ENCODE data around the gene PTGR3. TPM values are rescaled to one million over a fixed set of nuclear protein-coding genes. Genes with fewer than 3 reads are reported as not detected.
A peak's percentile ranks its signal among the peaks of the same experiment; 100 is the strongest.

PTGR3 gene, protein sequence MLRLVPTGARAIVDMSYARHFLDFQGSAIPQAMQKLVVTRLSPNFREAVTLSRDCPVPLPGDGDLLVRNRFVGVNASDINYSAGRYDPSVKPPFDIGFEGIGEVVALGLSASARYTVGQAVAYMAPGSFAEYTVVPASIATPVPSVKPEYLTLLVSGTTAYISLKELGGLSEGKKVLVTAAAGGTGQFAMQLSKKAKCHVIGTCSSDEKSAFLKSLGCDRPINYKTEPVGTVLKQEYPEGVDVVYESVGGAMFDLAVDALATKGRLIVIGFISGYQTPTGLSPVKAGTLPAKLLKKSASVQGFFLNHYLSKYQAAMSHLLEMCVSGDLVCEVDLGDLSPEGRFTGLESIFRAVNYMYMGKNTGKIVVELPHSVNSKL
- 10 to 100 TPM; 13.9 to 27.9 TPM for total RNA-seq
- polyA plus RNA-seq (ENCODE audit: insufficient read depth, low read depth, low replicate concordance): 15.7 TPM
- long read RNA-seq, donor 1, full-length matches to known transcripts: 13 of 13 reads
- long read RNA-seq, donor 1, partial matches to known transcripts: 0 of 13 reads
- long read RNA-seq, donor 1, other reads (novel, unspliced or antisense): 0 of 13 reads
- long read RNA-seq, donor 2, full-length matches to known transcripts: 8 of 8 reads
- long read RNA-seq, donor 2, partial matches to known transcripts: 0 of 8 reads
- long read RNA-seq, donor 2, other reads (novel, unspliced or antisense): 0 of 8 reads

DNA sequence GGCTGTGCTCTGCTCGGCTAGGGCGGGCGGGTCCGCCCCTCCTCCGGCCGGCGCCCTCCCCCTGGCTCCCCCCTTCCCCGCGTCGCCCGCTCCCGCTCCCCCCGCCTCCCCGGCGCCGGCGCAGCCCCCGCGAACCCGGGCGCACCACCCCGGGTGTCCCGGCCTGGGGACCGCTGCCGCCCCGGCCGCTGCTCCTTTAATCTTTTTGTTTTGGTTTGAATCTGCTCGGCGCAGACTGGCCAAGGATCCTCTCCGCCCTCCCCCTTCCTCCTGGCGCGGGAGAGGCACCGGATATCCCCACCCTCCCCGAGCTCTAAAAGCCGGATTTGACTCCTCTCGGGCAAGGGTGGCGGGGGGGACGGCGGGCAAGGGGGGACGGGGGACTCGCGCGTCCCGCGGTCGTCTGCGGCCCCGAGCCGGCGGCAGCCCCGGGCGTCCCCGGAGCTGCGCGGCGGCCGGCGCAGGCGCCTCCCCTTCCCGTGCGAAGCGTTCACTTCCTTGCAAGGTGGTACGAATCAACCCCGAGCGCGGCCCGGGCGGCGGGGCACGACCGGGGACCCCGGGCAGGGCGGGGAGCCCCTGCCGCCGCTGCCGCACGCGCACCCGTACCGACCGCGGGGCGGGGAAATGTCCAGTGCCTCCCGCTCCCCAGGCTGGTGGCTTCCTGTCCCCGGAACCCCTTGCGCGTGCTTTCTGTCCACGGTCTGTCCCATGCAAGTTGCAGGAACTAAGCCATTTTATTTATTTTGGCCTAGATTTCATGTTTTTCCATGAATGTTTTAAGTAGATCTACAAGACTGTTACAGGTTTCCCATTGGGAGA, at the start of gene PTGR3:
Gene PTGR3 (minus strand): TSS at position 11 of the 822 bp plus-strand sequence. CDS start 81 bp downstream, outside the sequence.
- intact Hi-C loops (cut with DNase I; ENCODE audit: low total_unique reads): loop anchor here (10.0 kb wide), 2 partner anchors 45 to 275 kb away; no protein-coding TSS in a partner anchor
- peak within 1 kb of the TSS; percentile 88 to 93 for H3K4me3 ChIP-seq
- no peak for TF ChIP-seq POLR2A (IDR thresholded peaks at IDR 0.05)
- TF ChIP-seq, protein P1, sequence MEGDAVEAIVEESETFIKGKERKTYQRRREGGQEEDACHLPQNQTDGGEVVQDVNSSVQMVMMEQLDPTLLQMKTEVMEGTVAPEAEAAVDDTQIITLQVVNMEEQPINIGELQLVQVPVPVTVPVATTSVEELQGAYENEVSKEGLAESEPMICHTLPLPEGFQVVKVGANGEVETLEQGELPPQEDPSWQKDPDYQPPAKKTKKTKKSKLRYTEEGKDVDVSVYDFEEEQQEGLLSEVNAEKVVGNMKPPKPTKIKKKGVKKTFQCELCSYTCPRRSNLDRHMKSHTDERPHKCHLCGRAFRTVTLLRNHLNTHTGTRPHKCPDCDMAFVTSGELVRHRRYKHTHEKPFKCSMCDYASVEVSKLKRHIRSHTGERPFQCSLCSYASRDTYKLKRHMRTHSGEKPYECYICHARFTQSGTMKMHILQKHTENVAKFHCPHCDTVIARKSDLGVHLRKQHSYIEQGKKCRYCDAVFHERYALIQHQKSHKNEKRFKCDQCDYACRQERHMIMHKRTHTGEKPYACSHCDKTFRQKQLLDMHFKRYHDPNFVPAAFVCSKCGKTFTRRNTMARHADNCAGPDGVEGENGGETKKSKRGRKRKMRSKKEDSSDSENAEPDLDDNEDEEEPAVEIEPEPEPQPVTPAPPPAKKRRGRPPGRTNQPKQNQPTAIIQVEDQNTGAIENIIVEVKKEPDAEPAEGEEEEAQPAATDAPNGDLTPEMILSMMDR (IDR thresholded peaks at IDR 0.05): no peak
- H3K27me3 ChIP-seq: no peaks in the 10 kb centered on the region
- H3K4me1 ChIP-seq: peaks cover 18% of the 10 kb centered on the region
- H3K27ac ChIP-seq: peak within 1 kb of the TSS; percentile 93 to 97
- no peaks in the 10 kb centered on the region for H3K36me3 ChIP-seq (ENCODE audit: low read depth, missing control alignments)
- DNase-seq: peak; percentile 87
- no peaks in the 10 kb centered on the region for H3K9me3 ChIP-seq
- 2% methylated on average over 21 to 54 of the region's 88 CpGs for WGBS, 2 donors

DNA sequence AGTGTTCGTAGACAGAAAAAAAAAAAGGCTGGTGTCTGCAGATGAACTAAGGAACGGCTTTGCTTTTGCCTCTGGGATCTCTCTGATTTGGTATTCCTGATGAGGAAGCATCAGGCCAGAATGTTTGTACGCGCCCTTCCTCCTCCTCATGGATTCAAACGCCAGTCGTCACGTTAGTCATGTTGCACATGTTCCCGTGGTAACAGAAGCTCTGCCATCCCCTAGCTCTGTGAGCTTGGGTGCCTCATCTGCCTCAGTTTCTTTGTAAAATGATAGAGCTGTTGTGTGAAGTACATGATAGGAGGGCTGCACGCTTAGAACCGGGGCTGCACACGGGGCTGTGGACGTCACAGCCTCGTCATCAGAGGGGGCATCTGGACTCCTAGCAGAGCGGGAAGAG, 48.7 kb upstream of the PTGR3 start:
- TF ChIP-seq, protein P1 (IDR thresholded peaks at IDR 0.05): no peak
- no peak for TF ChIP-seq POLR2A (IDR thresholded peaks at IDR 0.05)
- no peak for DNase-seq
- 67 to 79% methylated on average over 14 of the region's 14 CpGs for WGBS, 2 donors

DNA sequence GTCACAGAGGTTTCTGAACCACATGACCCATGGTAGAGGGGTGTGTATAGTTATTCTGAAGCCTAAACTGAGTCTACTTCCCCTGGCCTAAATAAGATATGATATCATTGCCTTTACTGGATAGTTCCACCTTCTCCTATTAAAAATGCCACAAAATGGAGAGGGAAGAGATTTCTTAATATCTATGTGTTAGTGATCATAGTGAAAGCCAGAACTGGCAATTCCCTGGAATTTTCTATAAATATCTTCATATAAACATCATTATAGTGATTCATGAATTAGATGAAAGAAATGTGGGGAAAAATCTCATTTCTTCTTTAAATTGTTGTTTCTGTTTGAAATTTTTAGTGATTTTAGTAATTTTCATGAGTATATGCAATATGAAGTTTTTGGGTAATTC, 47.4 kb upstream of the PTGR3 start:
- intact Hi-C loops (cut with DNase I; ENCODE audit: low total_unique reads): loop anchor here (10.0 kb wide), 1 partner anchor 52 kb away; the partner anchor contains the start of gene PTGR3
- TF ChIP-seq, protein P1 (IDR thresholded peaks at IDR 0.05): no peak
- no peak for TF ChIP-seq POLR2A (IDR thresholded peaks at IDR 0.05)
- Histone ChIP-seq H3K27me3 (no peaks in the 10 kb centered on the region), H3K27ac (no peak overlapping the region), H3K4me1 (peaks cover 13% of the 10 kb centered on the region), H3K4me3 (no peak overlapping the region), H3K9me3 (no peaks in the 10 kb centered on the region), H3K36me3 (ENCODE audit: low read depth, missing control alignments) (no peaks in the 10 kb centered on the region)
- DNase-seq: no peak

More for the DNA sequence above, 48.7 kb upstream of the PTGR3 start:
- Histone ChIP-seq H3K27ac (no peak overlapping the region), H3K4me3 (no peak overlapping the region), H3K4me1 (peaks cover 13% of the 10 kb centered on the region), H3K9me3 (no peaks in the 10 kb centered on the region), H3K36me3 (ENCODE audit: low read depth, missing control alignments) (no peaks in the 10 kb centered on the region), H3K27me3 (no peaks in the 10 kb centered on the region)
- intact Hi-C loops (cut with DNase I; ENCODE audit: low total_unique reads): loop anchor here (10.0 kb wide), 1 partner anchor 53 kb away; the partner anchor contains the start of gene PTGR3

DNA sequence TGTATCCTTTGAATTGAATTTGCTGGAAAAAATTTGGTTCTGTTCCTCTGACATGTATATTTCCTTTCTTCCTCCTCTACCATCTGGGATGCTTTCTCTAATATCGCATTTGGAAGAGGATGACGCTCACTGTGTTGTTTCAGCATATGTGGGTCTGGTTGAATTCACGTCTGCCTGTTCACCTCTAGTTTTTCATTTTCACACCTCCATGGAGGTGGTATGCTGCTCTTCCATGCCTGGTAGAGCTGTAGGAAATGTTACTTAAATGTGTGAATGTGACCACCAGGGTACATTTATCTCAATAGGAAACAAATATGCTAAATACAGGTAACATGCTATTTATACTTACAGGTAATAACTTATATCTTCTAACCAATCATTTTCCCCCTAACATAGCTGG, 46.2 kb upstream of the PTGR3 start:
- WGBS, 2 donors: 73 to 80% methylated on average over 3 of the region's 3 CpGs

More for the DNA sequence above, 46.2 kb upstream of the PTGR3 start:
- DNase-seq: no peak
- no peaks in the 10 kb centered on the region for H3K27me3 ChIP-seq
- no peaks in the 10 kb centered on the region for H3K36me3 ChIP-seq (ENCODE audit: low read depth, missing control alignments)
- intact Hi-C loops (cut with DNase I; ENCODE audit: low total_unique reads): loop anchor here (10.0 kb wide), 1 partner anchor 50 kb away; the partner anchor contains the start of gene PTGR3
- H3K4me1 ChIP-seq: peaks cover 13% of the 10 kb centered on the region
- no peaks in the 10 kb centered on the region for H3K9me3 ChIP-seq
- peak overlapping the region; percentile 17 to 23 for H3K27ac ChIP-seq
- no peak overlapping the region for H3K4me3 ChIP-seq
- no peak for TF ChIP-seq POLR2A (IDR thresholded peaks at IDR 0.05)
- TF ChIP-seq, protein P1 (IDR thresholded peaks at IDR 0.05): no peak
